Esophagus squamous epithelium (tissue), 4 donors: ENCODE measurements around the gene DOCK1.

Source experiments
- POLR2A ChIP-seq, 4 donors: fragments of 450-650 bp; IDR thresholded peaks; one replicate each; pipeline ENCODE4 v1.6.1; 2017; ENCODE audit warnings: antibody characterized with exemption in 4 of 4, mild to moderate bottlenecking in 4 of 4, moderate library complexity in 3 of 4
- TF ChIP-seq, protein P1 (sequence below), 6 experiments: fragments of 450-650 bp in 4 of 6; fragments of 200-600 bp in 2 of 6; sonication (generic) in 2 of 6; IDR thresholded peaks; one replicate each; pipeline ENCODE4 v1.5.1; 2016 to 2019; ENCODE audit warnings: antibody characterized with exemption in 6 of 6, mild to moderate bottlenecking in 4 of 6, moderate library complexity in 4 of 6

GRCh38 chr10:127200646-127201045 lies 295.4 kb downstream of the DOCK1 start:
- TF ChIP-seq POLR2A (IDR thresholded peaks at IDR 0.05): no peak
- TF ChIP-seq, protein P1, sequence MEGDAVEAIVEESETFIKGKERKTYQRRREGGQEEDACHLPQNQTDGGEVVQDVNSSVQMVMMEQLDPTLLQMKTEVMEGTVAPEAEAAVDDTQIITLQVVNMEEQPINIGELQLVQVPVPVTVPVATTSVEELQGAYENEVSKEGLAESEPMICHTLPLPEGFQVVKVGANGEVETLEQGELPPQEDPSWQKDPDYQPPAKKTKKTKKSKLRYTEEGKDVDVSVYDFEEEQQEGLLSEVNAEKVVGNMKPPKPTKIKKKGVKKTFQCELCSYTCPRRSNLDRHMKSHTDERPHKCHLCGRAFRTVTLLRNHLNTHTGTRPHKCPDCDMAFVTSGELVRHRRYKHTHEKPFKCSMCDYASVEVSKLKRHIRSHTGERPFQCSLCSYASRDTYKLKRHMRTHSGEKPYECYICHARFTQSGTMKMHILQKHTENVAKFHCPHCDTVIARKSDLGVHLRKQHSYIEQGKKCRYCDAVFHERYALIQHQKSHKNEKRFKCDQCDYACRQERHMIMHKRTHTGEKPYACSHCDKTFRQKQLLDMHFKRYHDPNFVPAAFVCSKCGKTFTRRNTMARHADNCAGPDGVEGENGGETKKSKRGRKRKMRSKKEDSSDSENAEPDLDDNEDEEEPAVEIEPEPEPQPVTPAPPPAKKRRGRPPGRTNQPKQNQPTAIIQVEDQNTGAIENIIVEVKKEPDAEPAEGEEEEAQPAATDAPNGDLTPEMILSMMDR (IDR thresholded peaks at IDR 0.05): no peak
